HL-60 (cell line): ENCODE measurements around the gene DIP2B.

ENCODE experiments used
- CTCF ChIP-seq: IDR thresholded peaks from one replicate; pipeline ENCODE4 v1.5.1; 2011; ENCODE audit warnings: low read length, control low read depth, inconsistent platforms; ENCODE audit not compliant: insufficient read depth
- POLR2AphosphoS5 ChIP-seq: IDR thresholded peaks from 2 replicates; pipeline ENCODE4 v1.6.1; 2012; ENCODE audit warnings: low read depth

- TF ChIP-seq CTCF: no peak
- TF ChIP-seq POLR2AphosphoS5: no peak
Observed at GRCh38 chr12:50600364-50600763, 95.6 kb downstream of the DIP2B start.
